Activated CD4-positive, alpha-beta T cell treated with anti-CD3 and anti-CD28 coated beads, Interleukin-2, amount 10 ng/mL, durations not matched to agents 24 days and 14 days (primary cell): ENCODE measurements around the gene ZBTB45. TPM values are rescaled to one million over a fixed set of nuclear protein-coding genes. Genes with fewer than 3 reads are reported as not detected.
"Not testable (repeated sequence)": the region's sequence is repeated elsewhere in the genome, so short reads cannot be mapped to it uniquely, and the experiment has no call there.

Experiments used
- DNase-seq: peaks from one replicate; pipeline ENCODE4 v3.0.0; 2022
- H3K27ac Mint-ChIP-seq: one replicate; pipeline ENCODE4 v1.8.0; 2022; ENCODE audit warnings: mild to moderate bottlenecking, mixed read lengths
- H3K27me3 Mint-ChIP-seq: one replicate; pipeline ENCODE4 v1.8.0; 2022; ENCODE audit warnings: mixed read lengths
- H3K36me3 Mint-ChIP-seq: one replicate; pipeline ENCODE4 v1.8.0; 2022; ENCODE audit warnings: low read depth, mild to moderate bottlenecking, mixed read lengths
- H3K4me1 Mint-ChIP-seq: one replicate; pipeline ENCODE4 v1.8.0; 2021; ENCODE audit warnings: mixed read lengths
- H3K4me3 Mint-ChIP-seq: one replicate; pipeline ENCODE4 v1.8.0; 2022; ENCODE audit warnings: mild to moderate bottlenecking, moderate library complexity, mixed read lengths
- H3K9me3 Mint-ChIP-seq: one replicate; pipeline ENCODE4 v1.8.0; 2021; ENCODE audit warnings: mixed read lengths
- intact Hi-C: fragments of 100-400 bp; cut with micrococcal nuclease; formaldehyde crosslinking; loops from one replicate; pipeline ENCODE4 v1.15.1; 2023
- total RNA-seq: library from RNA; stranded (reverse); gene quantifications from 2 replicates; pipeline ENCODE4 v1.2.3, GENCODE V29; 2022

ZBTB45 gene
- total RNA-seq, 1 donor from 2014 or later: 17.5 TPM

DNA sequence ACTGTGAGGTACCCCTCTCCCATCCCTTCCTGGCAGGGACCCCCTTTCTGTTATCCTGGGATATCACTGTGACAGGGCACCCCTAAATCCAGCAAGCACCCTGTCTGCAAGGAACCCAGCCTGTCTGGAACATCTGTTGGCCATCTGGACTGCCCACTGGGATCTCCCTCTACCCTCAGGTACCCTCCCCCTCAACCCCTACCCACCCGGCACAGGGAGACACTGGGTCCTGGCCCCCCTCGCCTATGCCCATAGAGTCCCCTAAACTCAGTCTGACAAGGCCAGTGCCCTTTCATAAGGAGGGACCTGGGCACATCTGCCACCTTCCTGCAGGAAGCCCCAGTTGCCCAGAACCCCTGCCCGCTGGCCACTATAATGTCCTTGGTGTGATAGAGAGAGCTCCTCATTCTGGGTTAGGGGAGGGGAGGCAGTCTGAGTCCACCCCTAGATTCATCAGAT, 5.0 kb downstream of the ZBTB45 start:
- no peaks in the 10 kb centered on the region for H3K9me3 Mint-ChIP-seq
- no peaks in the 10 kb centered on the region for H3K27me3 Mint-ChIP-seq
- peak overlapping the region; percentile 93 for H3K27ac Mint-ChIP-seq
- H3K4me3 Mint-ChIP-seq: peak overlapping the region; percentile 91
- intact Hi-C loops: loop anchor here (1.0 to 5.0 kb wide), 6 partner anchors 15 to 597 kb away; partner anchors contain the start of genes CHMP2A, ZNF417 and ZNF446
- peak; percentile 68 for DNase-seq
- peaks cover 34% of the 10 kb centered on the region for H3K4me1 Mint-ChIP-seq
- peaks cover 29% of the 10 kb centered on the region for H3K36me3 Mint-ChIP-seq

DNA sequence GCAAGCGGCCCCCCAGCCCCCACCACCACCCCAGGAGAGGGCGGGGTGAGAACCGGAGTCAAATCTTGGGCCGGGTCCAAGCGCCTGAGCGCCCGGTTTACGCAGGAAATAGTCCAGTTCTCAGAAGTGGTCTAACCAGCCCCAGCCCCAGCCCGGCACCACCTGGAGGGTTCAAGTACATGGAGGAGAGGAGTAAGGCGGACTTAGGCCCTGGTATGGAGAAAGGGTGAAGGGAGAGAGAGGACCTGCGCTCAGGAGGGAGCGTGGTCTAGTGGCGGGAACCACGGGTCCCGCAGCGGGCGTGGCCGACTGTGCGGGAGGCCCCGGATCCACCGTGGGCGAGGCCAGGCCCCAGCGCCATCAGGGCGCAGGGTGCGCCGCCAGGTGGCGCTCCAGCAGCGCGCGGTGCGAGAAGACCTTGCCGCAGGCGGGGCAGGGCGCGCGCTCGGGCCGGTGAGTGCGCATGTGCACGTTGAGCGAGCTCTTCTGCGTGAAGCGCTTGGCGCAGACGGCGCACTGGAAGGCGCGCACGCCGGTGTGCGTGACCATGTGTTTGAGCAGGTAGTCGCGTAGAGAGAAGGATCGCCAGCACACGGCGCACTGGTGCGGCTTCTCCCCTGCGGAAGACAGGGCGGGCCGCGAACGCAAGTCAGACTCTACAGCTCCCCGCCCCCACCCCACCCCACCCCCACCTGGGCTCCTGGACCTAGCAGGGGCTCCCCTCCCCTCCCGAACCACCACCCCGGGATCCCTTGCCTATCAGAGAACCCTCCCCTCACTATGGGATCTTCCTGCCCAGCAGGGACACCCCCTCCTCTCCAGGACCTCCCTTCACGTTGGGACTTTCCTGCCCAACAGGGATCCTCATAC, 5.7 kb downstream of the ZBTB45 start:
- Mint-ChIP-seq H3K27me3 (no peaks in the 10 kb centered on the region), H3K36me3 (peaks cover 23% of the 10 kb centered on the region), H3K9me3 (no peaks in the 10 kb centered on the region), H3K27ac (peak overlapping the region; percentile 93), H3K4me3 (peak overlapping the region; percentile 91), H3K4me1 (peaks cover 32% of the 10 kb centered on the region)
- DNase-seq: peak; percentile 99
- intact Hi-C loops: loop anchor here (1.0 kb wide), 5 partner anchors 15 to 67 kb away; partner anchors contain the start of genes CHMP2A and ZNF446

DNA sequence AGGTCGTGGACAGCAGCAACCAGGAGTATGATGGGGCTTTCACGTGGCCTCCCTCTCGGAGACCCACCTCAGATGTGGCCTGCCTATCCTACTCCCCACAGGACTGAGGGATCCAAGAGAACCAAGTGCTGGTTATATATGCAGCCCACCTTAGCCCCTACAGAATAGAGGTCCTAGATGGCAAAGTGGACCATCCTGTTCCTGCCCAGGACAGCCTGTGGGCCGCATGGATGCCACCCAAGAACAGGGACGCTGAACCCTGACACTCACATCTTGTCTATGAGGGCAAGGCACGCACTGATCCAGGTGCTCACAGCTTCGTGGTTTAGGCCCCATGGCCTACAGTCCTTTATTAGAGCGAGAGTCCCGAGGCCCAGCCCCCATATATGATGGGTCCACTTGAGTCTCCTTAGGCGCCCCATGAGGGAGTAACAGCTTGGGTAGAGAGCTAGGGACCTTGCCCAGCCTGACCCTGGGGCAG, 6.4 kb downstream of the ZBTB45 start:
- H3K9me3 Mint-ChIP-seq: no peaks in the 10 kb centered on the region
- intact Hi-C loops: no loop called here
- H3K36me3 Mint-ChIP-seq: peaks cover 21% of the 10 kb centered on the region
- peak overlapping the region; percentile 91 for H3K4me3 Mint-ChIP-seq
- no peaks in the 10 kb centered on the region for H3K27me3 Mint-ChIP-seq
- peak overlapping the region; percentile 93 for H3K27ac Mint-ChIP-seq
- peak; percentile 68 for DNase-seq
- peaks cover 27% of the 10 kb centered on the region for H3K4me1 Mint-ChIP-seq

DNA sequence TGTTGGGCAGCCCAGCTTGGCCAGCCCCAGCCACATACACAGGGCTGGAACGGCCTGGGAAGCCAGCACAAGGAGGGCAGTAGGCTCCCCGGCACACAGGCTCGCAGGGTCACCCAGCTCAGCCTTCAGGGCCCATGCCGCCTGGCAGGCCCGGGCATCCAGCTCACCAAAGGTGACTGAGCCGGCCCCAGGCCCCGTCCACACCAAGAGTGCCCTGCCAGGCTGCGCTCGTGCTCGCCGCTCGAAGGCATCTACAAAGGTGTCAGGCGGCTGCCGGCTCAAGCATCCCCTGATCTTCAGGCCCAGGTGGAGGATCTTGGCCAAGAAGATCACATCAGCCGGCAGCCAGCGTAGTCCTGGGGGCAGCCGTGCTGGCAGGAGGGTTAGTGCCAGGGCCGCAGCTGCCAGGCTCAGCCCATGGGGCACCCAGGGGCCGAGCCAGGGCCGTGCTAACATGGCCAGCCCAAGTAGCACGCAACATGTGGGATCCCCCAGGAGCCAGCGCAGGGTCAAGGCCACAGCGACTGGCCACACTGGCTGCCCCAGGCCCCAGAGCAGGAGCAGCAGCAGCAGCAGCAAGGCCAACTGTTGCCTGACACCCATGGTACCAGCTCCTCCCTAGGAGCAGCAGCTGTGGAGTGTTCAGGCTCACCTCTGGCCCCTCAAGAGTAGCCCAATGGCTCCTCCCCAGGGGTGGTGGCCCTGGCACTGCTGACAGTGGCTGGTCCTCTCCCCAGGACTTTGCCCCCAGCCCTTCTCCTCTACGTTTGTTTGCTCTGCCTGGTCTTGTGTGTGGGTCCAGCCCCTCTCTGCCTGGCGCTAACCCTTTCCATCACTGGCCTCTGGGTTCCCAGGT, 8.0 kb downstream of the ZBTB45 start, which contains the start of gene SLC27A5:
Gene SLC27A5 (minus strand): TSS at position 640 of the 856 bp plus-strand sequence. CDS start 37 bp downstream, at position 603.
- Mint-ChIP-seq H3K4me3 (no peak within 1 kb of the TSS), H3K36me3 (peaks cover 21% of the 10 kb centered on the region), H3K27ac (peak within 1 kb of the TSS; percentile 45), H3K27me3 (no peaks in the 10 kb centered on the region), H3K9me3 (no peaks in the 10 kb centered on the region), H3K4me1 (peaks cover 21% of the 10 kb centered on the region)
- intact Hi-C loops: no loop called here
- DNase-seq: no peak

DNA sequence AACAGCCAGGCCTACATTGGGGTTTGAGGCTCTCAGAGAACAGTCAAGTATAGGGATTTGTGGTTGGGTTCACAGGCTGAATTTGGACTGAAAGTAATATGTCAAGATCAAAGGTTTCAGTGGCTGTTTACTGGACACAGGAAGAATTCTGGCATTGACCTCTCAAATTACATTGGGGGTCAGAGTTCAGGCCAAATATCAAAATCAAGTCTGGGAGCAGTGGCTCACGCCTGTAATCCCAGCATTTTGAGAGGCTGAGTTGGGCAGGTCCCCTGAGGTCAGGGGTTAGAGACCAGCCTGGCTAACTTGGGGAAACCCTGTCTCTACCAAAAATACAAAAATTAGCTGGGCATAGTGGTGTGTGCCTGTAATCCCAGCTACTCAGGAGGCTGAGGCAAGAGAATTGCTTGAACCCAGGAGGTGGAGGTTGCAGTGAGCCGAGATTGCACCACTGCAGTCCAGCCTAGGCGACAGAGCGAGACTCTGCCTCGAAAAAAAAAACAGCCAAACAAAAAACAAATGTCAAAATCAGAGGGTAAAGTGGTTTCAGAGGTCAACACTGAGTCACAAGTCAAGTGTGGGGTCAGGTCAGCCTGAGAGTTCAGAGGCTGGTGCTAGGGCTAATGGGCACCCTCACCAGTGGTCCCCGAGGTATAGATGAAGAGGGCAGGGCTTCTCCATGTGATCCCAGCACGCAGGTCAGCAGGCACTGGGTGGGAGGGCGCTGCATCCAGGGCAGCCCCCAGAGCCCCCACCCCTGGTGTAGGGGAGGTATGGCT, 9.3 kb downstream of the ZBTB45 start:
- Mint-ChIP-seq H3K4me1 (peaks cover 12% of the 10 kb centered on the region), H3K36me3 (peaks cover 11% of the 10 kb centered on the region), H3K9me3 (no peaks in the 10 kb centered on the region), H3K27me3 (no peaks in the 10 kb centered on the region), H3K4me3 (no peak overlapping the region), H3K27ac (no peak overlapping the region)
- DNase-seq: no peak
- intact Hi-C loops: no loop called here

DNA sequence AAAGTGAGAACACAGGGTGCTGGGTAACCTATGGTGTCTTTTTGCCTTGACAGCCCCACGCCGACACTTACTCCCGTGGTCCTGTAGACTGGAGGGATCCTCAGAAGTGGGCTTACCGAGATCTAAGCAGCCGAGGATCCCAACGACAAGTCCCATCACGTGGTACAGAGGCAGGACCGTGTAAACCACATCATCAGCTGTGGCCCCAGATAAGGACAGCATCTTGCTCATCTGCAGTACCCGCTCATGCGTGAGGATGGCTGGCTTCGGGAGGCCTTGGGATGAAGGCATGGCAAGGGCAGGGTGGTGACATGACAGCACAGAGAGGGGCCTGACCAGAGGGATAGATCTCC, 9.9 kb downstream of the ZBTB45 start:
- Mint-ChIP-seq H3K9me3 (no peaks in the 10 kb centered on the region), H3K27ac (no peak overlapping the region), H3K27me3 (no peaks in the 10 kb centered on the region), H3K36me3 (peaks cover 8% of the 10 kb centered on the region), H3K4me3 (no peak overlapping the region), H3K4me1 (peaks cover 10% of the 10 kb centered on the region)
- intact Hi-C loops: no loop called here
- no peak for DNase-seq

DNA sequence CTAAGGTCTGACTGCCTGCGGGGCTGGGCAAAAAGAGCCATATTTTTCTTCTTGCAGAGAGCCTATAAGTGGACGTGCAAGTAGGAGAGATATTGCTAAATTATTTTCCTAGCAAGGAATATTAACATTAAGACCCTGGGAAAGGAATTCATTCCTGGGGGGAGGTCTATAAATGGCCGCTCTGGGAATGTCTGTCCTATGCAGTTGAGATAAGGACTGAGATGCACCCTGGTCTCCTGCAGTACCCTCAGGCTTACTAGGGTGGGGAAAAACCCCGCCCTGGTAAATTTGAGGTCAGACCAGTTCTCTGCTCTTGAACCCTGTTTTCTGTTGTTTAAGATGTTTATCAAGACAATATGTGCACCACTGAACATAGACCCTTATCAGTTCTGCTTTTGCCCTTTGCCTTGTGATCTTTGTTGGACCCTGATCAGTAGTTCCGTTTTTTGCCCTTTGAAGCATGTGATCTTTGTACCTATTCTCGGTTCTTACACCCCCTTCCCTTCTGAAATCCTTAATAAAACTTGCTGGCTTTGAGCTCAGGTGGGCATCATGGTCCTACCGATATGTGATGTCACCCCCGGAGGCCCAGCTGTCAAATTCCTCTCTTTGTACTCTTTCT, 11.9 kb downstream of the ZBTB45 start:
- H3K27me3 Mint-ChIP-seq, H3K4me3 Mint-ChIP-seq, H3K36me3 Mint-ChIP-seq, intact Hi-C loops, DNase-seq, H3K4me1 Mint-ChIP-seq, H3K9me3 Mint-ChIP-seq, H3K27ac Mint-ChIP-seq: not testable (repeated sequence)

DNA sequence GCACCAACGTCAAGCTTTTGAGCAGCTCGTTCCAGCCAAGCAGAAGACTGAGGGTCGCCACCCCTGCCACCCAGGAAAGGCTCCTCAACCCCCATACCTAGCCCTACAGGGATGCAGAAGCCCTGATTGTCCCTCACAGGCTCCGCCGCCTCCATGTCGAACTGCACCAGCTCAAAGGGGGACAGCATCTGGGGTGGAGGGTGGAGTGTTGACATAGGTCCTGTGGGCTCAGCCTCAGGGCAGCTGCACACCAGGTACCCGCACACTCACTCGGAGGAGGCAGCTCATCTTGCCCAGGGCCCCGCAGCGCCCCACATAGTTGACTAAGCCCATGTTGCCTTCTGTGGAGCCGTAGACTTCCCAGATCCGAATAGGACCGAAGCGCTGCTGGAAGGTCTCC, 19.4 kb downstream of the ZBTB45 start:
- peaks cover 10% of the 10 kb centered on the region for H3K9me3 Mint-ChIP-seq
- DNase-seq: no peak
- no peaks in the 10 kb centered on the region for H3K27me3 Mint-ChIP-seq
- H3K27ac Mint-ChIP-seq: no peak overlapping the region
- intact Hi-C loops: no loop called here
- H3K36me3 Mint-ChIP-seq: no peaks in the 10 kb centered on the region
- H3K4me3 Mint-ChIP-seq: peak overlapping the region; percentile 10
- H3K4me1 Mint-ChIP-seq: peaks cover 25% of the 10 kb centered on the region

DNA sequence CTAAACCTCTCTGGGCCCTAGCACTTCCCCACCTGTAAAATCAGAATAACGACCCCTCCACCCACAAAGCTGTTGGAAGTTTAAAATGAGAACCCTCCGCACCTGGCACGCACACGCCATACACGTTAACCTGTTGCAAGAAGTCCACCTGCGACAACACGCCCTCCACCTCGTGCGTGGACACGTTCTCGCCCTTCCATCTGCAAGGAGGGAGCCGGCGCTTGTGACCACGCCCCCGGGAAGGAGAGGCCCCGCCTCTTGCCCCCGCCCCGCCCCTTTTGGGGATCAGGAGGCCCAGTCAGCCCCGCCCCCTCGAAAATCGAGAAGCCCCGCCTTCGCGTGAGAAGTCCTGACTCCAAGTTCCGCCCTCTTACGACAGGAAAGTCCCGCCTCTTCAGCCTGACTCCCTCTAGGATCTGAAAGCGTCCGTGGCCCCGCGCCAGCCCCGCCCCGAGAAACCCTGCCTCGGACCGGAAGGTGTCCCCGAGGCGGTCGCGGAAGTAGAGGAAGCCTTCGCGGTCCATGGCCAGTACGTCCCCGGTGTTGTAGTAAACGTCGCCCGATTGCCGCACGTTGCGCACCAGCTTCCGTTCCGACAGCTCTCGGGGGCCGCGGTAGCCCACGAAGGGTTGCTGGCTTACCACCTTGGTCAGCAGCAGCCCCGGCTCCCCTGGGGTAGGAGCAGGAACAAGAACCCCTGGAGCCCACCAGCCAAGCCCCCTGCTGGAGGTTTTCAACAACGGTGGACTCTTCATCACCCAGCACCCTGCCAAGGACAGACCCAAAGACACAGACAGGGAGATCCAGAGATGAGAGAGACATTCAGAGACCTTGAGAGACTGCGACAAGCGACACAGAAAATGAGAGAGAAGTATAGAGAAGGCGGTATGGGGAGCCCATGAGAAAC, 20.3 kb downstream of the ZBTB45 start:
- Mint-ChIP-seq H3K27ac (peak overlapping the region; percentile 99), H3K36me3 (no peaks in the 10 kb centered on the region), H3K4me3 (peak overlapping the region; percentile 96), H3K4me1 (peaks cover 25% of the 10 kb centered on the region), H3K9me3 (peaks cover 10% of the 10 kb centered on the region), H3K27me3 (no peaks in the 10 kb centered on the region)
- intact Hi-C loops: loop anchor here (1.0 kb wide), 5 partner anchors 10 to 59 kb away; partner anchors contain the start of genes TRIM28, ZNF132 and ZNF446
- DNase-seq: peak; percentile 99

DNA sequence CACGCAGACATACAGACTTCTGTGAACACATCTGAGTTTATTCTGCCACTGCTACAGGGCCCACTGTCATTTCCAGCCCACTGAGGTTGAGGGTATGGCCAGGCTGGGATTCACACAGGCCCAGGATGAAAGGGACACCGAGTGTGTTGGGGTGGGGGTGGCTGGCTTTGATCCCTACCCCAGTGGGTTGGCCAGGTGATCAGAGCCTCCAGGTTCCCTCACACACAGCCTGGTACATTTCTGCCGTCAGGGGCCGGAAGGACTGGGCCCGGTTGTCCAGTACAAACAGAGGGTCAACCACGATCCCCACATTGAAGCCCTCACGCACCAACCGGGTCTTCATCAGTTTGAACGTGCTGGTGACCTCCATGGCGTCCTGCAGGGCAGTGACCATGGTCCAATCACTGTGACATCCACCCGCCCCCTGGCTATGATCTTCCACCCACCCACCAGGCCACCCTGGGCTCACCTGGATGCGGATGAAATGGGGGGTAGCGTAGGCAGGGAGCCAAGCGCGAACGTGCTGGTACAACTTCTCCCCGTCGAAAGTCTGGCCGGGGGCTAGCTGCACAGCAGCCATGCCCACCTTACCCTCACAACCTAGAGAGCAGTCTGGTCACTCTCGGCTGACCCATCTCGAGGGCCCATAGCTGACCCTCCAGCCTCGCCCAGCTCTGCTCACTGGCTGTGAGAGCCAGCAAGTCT, 21.1 kb downstream of the ZBTB45 start:
- peak overlapping the region; percentile 99 for H3K27ac Mint-ChIP-seq

DNA sequence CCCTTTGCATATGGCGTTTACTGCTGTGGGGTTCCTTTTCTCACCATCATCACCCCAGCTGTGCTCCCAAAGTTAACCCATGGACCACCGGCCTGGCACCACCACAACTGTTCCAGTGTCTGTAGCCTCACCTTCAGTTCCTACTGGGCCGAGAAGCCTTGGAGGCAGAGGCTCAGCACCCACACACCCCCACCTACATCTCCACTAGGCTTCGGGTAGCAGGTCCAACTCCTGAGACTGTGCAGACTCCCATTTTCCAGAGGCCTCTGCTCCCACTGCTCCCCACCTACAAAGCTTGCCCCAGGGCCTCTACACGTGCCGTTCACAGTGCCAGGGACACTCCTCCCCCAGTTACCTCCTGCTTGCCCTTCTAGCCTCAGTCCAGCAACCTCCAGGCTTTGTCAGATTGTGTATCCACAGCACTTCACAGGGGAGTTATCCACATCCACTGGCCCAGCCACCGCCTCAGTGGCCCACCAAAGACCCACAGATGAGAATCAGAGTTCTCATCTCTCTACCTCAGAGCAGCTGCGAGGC, 21.9 kb downstream of the ZBTB45 start:
- Mint-ChIP-seq H3K27me3 (no peaks in the 10 kb centered on the region), H3K4me1 (peaks cover 25% of the 10 kb centered on the region), H3K27ac (peak overlapping the region; percentile 34), H3K9me3 (peaks cover 10% of the 10 kb centered on the region), H3K4me3 (peak overlapping the region; percentile 96), H3K36me3 (no peaks in the 10 kb centered on the region)
- no peak for DNase-seq
- intact Hi-C loops: no loop called here

More for the DNA sequence above, 21.1 kb downstream of the ZBTB45 start:
- intact Hi-C loops: loop anchor here (1.0 kb wide), 5 partner anchors 9 to 58 kb away; partner anchors contain the start of genes TRIM28, ZNF132 and ZNF446
- Mint-ChIP-seq H3K9me3 (peaks cover 10% of the 10 kb centered on the region), H3K27me3 (no peaks in the 10 kb centered on the region), H3K4me3 (peak overlapping the region; percentile 96), H3K36me3 (no peaks in the 10 kb centered on the region), H3K4me1 (peaks cover 25% of the 10 kb centered on the region)
- DNase-seq: no peak
